HEK293 (cell line): ENCODE results near the gene ADM5.
A peak's percentile ranks its signal among the peaks of the same experiment; 100 is the strongest.

Experiments
- CTCF ChIA-PET: fragments of 350-600 bp; formaldehyde crosslinking; extraction: SDS; loops from one replicate; lab custom pipeline; 2021; ENCODE audit warnings: antibody characterized with exemption; lab: Yijun Ruan, JAX
- POLR2A ChIA-PET: fragments of 300-600 bp; formaldehyde crosslinking; extraction: SDS; loops from one replicate; lab custom pipeline; 2020; ENCODE audit warnings: antibody characterized with exemption, inconsistent platforms; lab: Yijun Ruan, JAX
- H3K27ac ChIP-seq: fragments of 200-500 bp; sonication (Bioruptor generic); 2 replicates; pipeline ENCODE4 v1.5.1; 2014; ENCODE audit warnings: low read depth, low read length, control low read depth, inconsistent platforms; ENCODE audit errors: extremely low read depth
- H3K36me3 ChIP-seq, 2 experiments: fragments of 200-500 bp in 1 of 2; sonication (Bioruptor generic) in 1 of 2; 1 replicate in 1 of 2; 2 replicates in 1 of 2; pipeline ENCODE4 v1.5.1; 2014 to 2017; ENCODE audit warnings: inconsistent platforms in 2 of 2, low read length in 2 of 2; ENCODE audit not compliant: control insufficient read depth in 2 of 2, insufficient read depth in 1 of 2
- H3K4me1 ChIP-seq: fragments of 200-500 bp; sonication (Bioruptor generic); 2 replicates; pipeline ENCODE4 v1.5.1; 2014; ENCODE audit warnings: mild to moderate bottlenecking, low read length, inconsistent platforms; ENCODE audit not compliant: control insufficient read depth, insufficient read depth
- H3K4me3 ChIP-seq: 2 replicates; pipeline ENCODE4 v1.5.1; 2011; ENCODE audit warnings: low read depth, mild to moderate bottlenecking, control low read depth, low read length, moderate library complexity
- H3K9me3 ChIP-seq: fragments of 200-500 bp; sonication (Bioruptor generic); 2 replicates; pipeline ENCODE4 v1.5.1; 2014; ENCODE audit warnings: low read depth, low read length, inconsistent platforms; ENCODE audit not compliant: control insufficient read depth, insufficient read depth
- GLI4 ChIP-seq: fragments of 450-650 bp; formaldehyde crosslinking; IDR thresholded peaks from 2 replicates; pipeline ENCODE4 v1.5.1; 2016; ENCODE audit warnings: missing biosample characterization, missing genetic modification characterization
- MZF1 ChIP-seq: fragments of 450-650 bp; formaldehyde crosslinking; IDR thresholded peaks from 2 replicates; pipeline ENCODE4 v1.5.1; 2017; ENCODE audit warnings: missing biosample characterization, missing genetic modification characterization, borderline replicate concordance
- PRDM10 ChIP-seq: fragments of 450-650 bp; formaldehyde crosslinking; IDR thresholded peaks from 2 replicates; pipeline ENCODE4 v1.5.1; 2016; ENCODE audit warnings: missing biosample characterization, missing genetic modification characterization
- PRDM4 ChIP-seq: fragments of 450-650 bp; formaldehyde crosslinking; IDR thresholded peaks from 2 replicates; pipeline ENCODE4 v1.5.1; 2017; ENCODE audit warnings: missing biosample characterization, missing genetic modification characterization
- SP2 ChIP-seq: fragments of 450-650 bp; formaldehyde crosslinking; IDR thresholded peaks from 2 replicates; pipeline ENCODE4 v1.5.1; 2016; ENCODE audit warnings: missing biosample characterization, missing genetic modification characterization
- SP3 ChIP-seq: fragments of 450-650 bp; formaldehyde crosslinking; IDR thresholded peaks from 2 replicates; pipeline ENCODE4 v1.5.1; 2016; ENCODE audit warnings: missing biosample characterization, missing genetic modification characterization
- SP7 ChIP-seq: fragments of 450-650 bp; formaldehyde crosslinking; IDR thresholded peaks from 2 replicates; pipeline ENCODE4 v1.5.1; 2016; ENCODE audit warnings: missing biosample characterization, missing genetic modification characterization
- ZBTB17 ChIP-seq: fragments of 450-650 bp; formaldehyde crosslinking; IDR thresholded peaks from 2 replicates; pipeline ENCODE4 v1.5.1; 2016; ENCODE audit warnings: missing biosample characterization, missing genetic modification characterization
- ZBTB20 ChIP-seq: fragments of 450-650 bp; formaldehyde crosslinking; IDR thresholded peaks from 2 replicates; pipeline ENCODE4 v1.5.1; 2016; ENCODE audit warnings: missing biosample characterization, missing genetic modification characterization
- ZFHX2 ChIP-seq: fragments of 450-650 bp; formaldehyde crosslinking; conservative IDR thresholded peaks from 2 replicates; pipeline ENCODE4 v1.5.1; 2016; ENCODE audit warnings: missing biosample characterization, missing genetic modification characterization
- ZFP41 ChIP-seq: fragments of 450-650 bp; formaldehyde crosslinking; IDR thresholded peaks from 2 replicates; pipeline ENCODE4 v1.5.1; 2016; ENCODE audit warnings: missing biosample characterization, missing genetic modification characterization, borderline replicate concordance
- ZNF221 ChIP-seq: fragments of 450-650 bp; formaldehyde crosslinking; IDR thresholded peaks from 2 replicates; pipeline ENCODE4 v1.5.1; 2017; ENCODE audit warnings: missing biosample characterization, missing genetic modification characterization, borderline replicate concordance
- ZNF24 ChIP-seq: fragments of 450-650 bp; formaldehyde crosslinking; IDR thresholded peaks from 2 replicates; pipeline ENCODE4 v1.5.1; 2016; ENCODE audit warnings: missing biosample characterization, missing genetic modification characterization
- ZNF335 ChIP-seq: fragments of 450-650 bp; formaldehyde crosslinking; conservative IDR thresholded peaks from 2 replicates; pipeline ENCODE4 v1.5.1; 2016; ENCODE audit warnings: missing biosample characterization, missing genetic modification characterization
- ZNF423 ChIP-seq: fragments of 450-650 bp; formaldehyde crosslinking; IDR thresholded peaks from 2 replicates; pipeline ENCODE4 v1.5.1; 2016; ENCODE audit warnings: missing biosample characterization, missing genetic modification characterization
- ZNF548 ChIP-seq: fragments of 450-650 bp; formaldehyde crosslinking; IDR thresholded peaks from 2 replicates; pipeline ENCODE4 v1.5.1; 2016; ENCODE audit warnings: missing biosample characterization, missing genetic modification characterization
- ZNF555 ChIP-seq: fragments of 450-650 bp; formaldehyde crosslinking; conservative IDR thresholded peaks from 2 replicates; pipeline ENCODE4 v1.5.1; 2017; ENCODE audit warnings: missing biosample characterization, mild to moderate bottlenecking, missing genetic modification characterization, inconsistent platforms
- ZNF558 ChIP-seq: fragments of 450-650 bp; formaldehyde crosslinking; IDR thresholded peaks from 2 replicates; pipeline ENCODE4 v1.5.1; 2016; ENCODE audit warnings: missing biosample characterization, missing genetic modification characterization
- ZNF623 ChIP-seq: fragments of 450-650 bp; formaldehyde crosslinking; IDR thresholded peaks from 2 replicates; pipeline ENCODE4 v1.5.1; 2016; ENCODE audit warnings: missing biosample characterization, missing genetic modification characterization
- ZNF626 ChIP-seq: fragments of 450-650 bp; sonication (Bioruptor Pico); formaldehyde crosslinking; IDR thresholded peaks from 2 replicates; pipeline ENCODE4 v1.5.1; 2018; ENCODE audit warnings: missing biosample characterization, missing genetic modification characterization, inconsistent platforms
- ZNF776 ChIP-seq: fragments of 450-650 bp; formaldehyde crosslinking; IDR thresholded peaks from 2 replicates; pipeline ENCODE4 v1.5.0; 2017; ENCODE audit warnings: missing biosample characterization, missing genetic modification characterization, borderline replicate concordance
- ZNF843 ChIP-seq: fragments of 450-650 bp; formaldehyde crosslinking; IDR thresholded peaks from 2 replicates; pipeline ENCODE4 v1.5.1; 2016; ENCODE audit warnings: missing biosample characterization, missing genetic modification characterization
- TF ChIP-seq, protein P1 (sequence below): fragments of 450-650 bp; formaldehyde crosslinking; IDR thresholded peaks from 2 replicates; pipeline ENCODE4 v1.5.1; 2016; ENCODE audit warnings: missing biosample characterization, missing genetic modification characterization
- TF ChIP-seq, protein P2 (sequence below): fragments of 450-650 bp; formaldehyde crosslinking; IDR thresholded peaks from 2 replicates; pipeline ENCODE4 v1.5.1; 2016; ENCODE audit warnings: missing biosample characterization, missing genetic modification characterization

ADM5 gene

DNA sequence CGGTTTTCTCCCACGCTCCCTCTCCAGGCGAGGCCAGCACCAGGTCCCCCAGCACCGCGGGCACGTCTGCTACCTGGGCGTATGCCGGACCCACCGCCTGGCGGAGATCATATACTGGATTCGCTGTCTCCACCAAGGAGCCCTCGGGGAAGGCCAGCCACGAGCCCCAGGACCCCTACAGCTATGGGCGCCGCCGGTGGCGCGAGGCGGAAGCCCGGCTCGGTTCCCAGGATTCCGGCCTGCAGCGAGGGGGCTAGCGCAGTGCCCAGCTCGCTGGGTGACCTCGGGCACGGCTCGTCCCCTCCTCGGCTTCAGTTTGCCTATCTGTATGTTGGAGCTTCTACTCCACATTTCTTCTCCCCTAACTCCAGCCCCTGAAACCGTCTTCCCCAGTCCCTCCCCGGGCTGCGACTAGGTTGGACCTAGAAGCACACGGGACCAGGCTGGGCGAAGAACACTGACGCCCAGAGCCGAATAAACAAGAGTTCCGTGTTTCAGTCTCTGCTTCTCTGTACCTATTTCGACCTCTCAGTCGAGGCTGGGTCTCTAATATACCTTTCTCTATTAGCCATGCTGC lies 773 bp downstream of the ADM5 start:
- ChIA-PET CTCF (interaction anchor here (0.6 to 1.1 kb wide), 3 partner anchors 9 to 27 kb away, joined by 3 to 6 read pairs (median 3); no protein-coding TSS in a partner anchor), POLR2A (interaction anchor here (1.2 to 1.4 kb wide), 2 partner anchors 14 to 76 kb away, joined by 3 to 7 read pairs; partner anchors contain the start of gene AP2A1)
- Histone ChIP-seq H3K9me3 (no peaks in the 10 kb centered on the region), H3K4me1 (peaks cover 8% of the 10 kb centered on the region), H3K27ac (no peak overlapping the region; the same call in 1 of the 2 replicates), H3K4me3 (no peak overlapping the region), H3K36me3 (peaks cover 5 to 36% of the 10 kb centered on the region in 2 experiments)
- TF ChIP-seq PRDM4 (peak; percentile 42; the same call in 1 of the 2 replicates), ZNF221 (tag by site-specific recombination) (no peak)

DNA sequence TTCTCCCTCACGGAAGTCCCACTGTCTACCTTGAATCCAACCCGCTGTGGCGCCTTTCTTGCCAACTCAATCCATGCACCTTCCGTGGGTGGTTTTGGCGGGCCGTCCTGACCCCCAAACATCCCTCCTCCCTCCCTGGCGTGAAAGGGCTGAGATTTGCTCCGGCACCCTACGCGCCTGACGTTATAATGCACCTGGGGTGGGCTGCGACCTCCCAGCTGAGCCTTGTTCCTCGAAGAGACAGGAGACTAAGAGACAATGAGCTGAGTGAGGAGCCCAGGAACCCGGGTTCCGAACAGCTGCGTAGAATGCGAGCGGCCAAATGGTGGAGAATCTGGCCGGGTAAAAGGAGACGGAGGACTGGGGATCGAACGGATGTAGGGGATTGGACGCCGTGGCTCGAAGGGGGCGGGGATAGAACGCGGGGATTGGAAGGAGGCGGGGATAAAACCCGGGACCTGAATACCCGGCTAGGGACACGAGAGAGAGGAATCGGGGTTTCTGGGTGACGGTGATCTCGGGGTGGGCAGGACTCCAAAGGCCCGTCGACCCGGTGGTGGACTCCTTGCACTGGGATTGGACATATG lies 1.4 kb downstream of the ADM5 start, which contains the start of gene CPT1C:
Gene CPT1C, plus strand, starts transcription at position 461 of the 587 bp plus-strand sequence. CDS start 1,137 bp downstream, outside the sequence.
- Histone ChIP-seq H3K27ac (no peak within 1 kb of the TSS; the same call in 1 of the 2 replicates), H3K4me1 (peaks cover 8% of the 10 kb centered on the region), H3K4me3 (no peak within 1 kb of the TSS), H3K36me3 (peaks cover 0 to 30% of the 10 kb centered on the region in 2 experiments; a peak in 2 of 3 replicates), H3K9me3 (no peaks in the 10 kb centered on the region)
- ChIA-PET CTCF (interaction anchor here (0.6 to 1.1 kb wide), 3 partner anchors 10 to 27 kb away, joined by 3 to 6 read pairs (median 3); no protein-coding TSS in a partner anchor), POLR2A (no interaction called here)
- TF ChIP-seq ZFHX2 (tag by site-specific recombination) (peak; percentile 45), GLI4 (tag by site-specific recombination) (no peak), SP7 (tag by site-specific recombination) (peak; percentile 10; the same call in 1 of the 2 replicates), PRDM10 (tag by site-specific recombination) (peak; percentile 23; the same call in 1 of the 2 replicates), ZNF776 (no peak), ZNF555 (tag by site-specific recombination) (no peak), ZFP41 (tag by site-specific recombination) (no peak), ZNF24 (tag by site-specific recombination) (no peak), ZNF626 (tag by site-specific recombination) (no peak), ZNF558 (no peak), ZNF335 (tag by site-specific recombination) (peak; percentile 27; the same call in 1 of the 2 replicates), ZBTB17 (tag by site-specific recombination) (peak; percentile 72), ZNF623 (tag by site-specific recombination) (no peak), SP3 (tag by site-specific recombination) (peak; percentile 37; the same call in 1 of the 2 replicates), ZNF548 (no peak), MZF1 (tag by site-specific recombination) (peak; percentile 96), ZNF843 (tag by site-specific recombination) (no peak), ZBTB20 (tag by site-specific recombination) (peak; percentile 96), ZNF423 (tag by site-specific recombination) (no peak), SP2 (tag by site-specific recombination) (0 out of 2 replicates have a peak, but pooled peaks have one; percentile 26)
- TF ChIP-seq, protein P1, sequence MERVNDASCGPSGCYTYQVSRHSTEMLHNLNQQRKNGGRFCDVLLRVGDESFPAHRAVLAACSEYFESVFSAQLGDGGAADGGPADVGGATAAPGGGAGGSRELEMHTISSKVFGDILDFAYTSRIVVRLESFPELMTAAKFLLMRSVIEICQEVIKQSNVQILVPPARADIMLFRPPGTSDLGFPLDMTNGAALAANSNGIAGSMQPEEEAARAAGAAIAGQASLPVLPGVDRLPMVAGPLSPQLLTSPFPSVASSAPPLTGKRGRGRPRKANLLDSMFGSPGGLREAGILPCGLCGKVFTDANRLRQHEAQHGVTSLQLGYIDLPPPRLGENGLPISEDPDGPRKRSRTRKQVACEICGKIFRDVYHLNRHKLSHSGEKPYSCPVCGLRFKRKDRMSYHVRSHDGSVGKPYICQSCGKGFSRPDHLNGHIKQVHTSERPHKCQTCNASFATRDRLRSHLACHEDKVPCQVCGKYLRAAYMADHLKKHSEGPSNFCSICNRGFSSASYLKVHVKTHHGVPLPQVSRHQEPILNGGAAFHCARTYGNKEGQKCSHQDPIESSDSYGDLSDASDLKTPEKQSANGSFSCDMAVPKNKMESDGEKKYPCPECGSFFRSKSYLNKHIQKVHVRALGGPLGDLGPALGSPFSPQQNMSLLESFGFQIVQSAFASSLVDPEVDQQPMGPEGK (tag by site-specific recombination) = peak; percentile 18; the same call in 1 of the 2 replicates
- TF ChIP-seq, protein P2, sequence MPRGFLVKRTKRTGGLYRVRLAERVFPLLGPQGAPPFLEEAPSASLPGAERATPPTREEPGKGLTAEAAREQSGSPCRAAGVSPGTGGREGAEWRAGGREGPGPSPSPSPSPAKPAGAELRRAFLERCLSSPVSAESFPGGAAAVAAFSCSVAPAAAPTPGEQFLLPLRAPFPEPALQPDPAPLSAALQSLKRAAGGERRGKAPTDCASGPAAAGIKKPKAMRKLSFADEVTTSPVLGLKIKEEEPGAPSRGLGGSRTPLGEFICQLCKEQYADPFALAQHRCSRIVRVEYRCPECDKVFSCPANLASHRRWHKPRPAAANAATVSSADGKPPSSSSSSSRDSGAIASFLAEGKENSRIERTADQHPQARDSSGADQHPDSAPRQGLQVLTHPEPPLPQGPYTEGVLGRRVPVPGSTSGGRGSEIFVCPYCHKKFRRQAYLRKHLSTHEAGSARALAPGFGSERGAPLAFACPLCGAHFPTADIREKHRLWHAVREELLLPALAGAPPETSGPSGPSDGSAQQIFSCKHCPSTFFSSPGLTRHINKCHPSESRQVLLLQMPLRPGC (tag by site-specific recombination) = no peak
